ENCODE results near the gene THSD7A.

THSD7A gene

GRCh38 chr7:11410656-11411644 lies 421.0 kb downstream of the THSD7A start:
- Histone ChIP-seq H3K27ac (ENCODE audit: low read length) (no peak overlapping the region), H3K36me3 (replicated peaks; ENCODE audit: low read depth, low read length) (no peaks in the 10 kb centered on the region), H3K79me2 (ENCODE audit: low read length) (no peaks in the 10 kb centered on the region), H3K4me3 (ENCODE audit: low read length) (no peak overlapping the region), H3K9me3 (ENCODE audit: insufficient read depth, low read length) (no peaks in the 10 kb centered on the region), H3K9ac (ENCODE audit: low read length) (no peak overlapping the region), H3K27me3 (ENCODE audit: low read depth, low read length) (no peaks in the 10 kb centered on the region), H4K20me1 (ENCODE audit: insufficient read depth, low read length) (no peaks in the 10 kb centered on the region), H3K4me1 (ENCODE audit: low read length) (no peaks in the 10 kb centered on the region), H2AFZ (ENCODE audit: low read depth, low read length) (no peak overlapping the region), H3K4me2 (ENCODE audit: low read length) (no peak overlapping the region)
- TF ChIP-seq EZH2phosphoT487 (IDR thresholded peaks at IDR 0.05; ENCODE audit: low read depth) (no peak), CTCF (IDR thresholded peaks at IDR 0.05; ENCODE audit: low read depth, low read length) (no peak)

GRCh38 chr7:11404355-11404754 lies 427.6 kb downstream of the THSD7A start:
- H3K9ac ChIP-seq (ENCODE audit: low read length), result no peak overlapping the region
- H3K79me2 ChIP-seq (ENCODE audit: low read length), result no peaks in the 10 kb centered on the region
- H3K36me3 ChIP-seq (replicated peaks; ENCODE audit: low read depth, low read length), result no peaks in the 10 kb centered on the region
- no peak overlapping the region for H3K4me3 ChIP-seq (ENCODE audit: low read length)
- no peak overlapping the region for H3K27ac ChIP-seq (ENCODE audit: low read length)
- no peaks in the 10 kb centered on the region for H4K20me1 ChIP-seq (ENCODE audit: insufficient read depth, low read length)
- no peak overlapping the region for H2AFZ ChIP-seq (ENCODE audit: low read depth, low read length)
- no peaks in the 10 kb centered on the region for H3K9me3 ChIP-seq (ENCODE audit: insufficient read depth, low read length)
- H3K4me2 ChIP-seq (ENCODE audit: low read length), result no peak overlapping the region
- no peak for TF ChIP-seq EZH2phosphoT487 (IDR thresholded peaks at IDR 0.05; ENCODE audit: low read depth)
- no peak for TF ChIP-seq CTCF (IDR thresholded peaks at IDR 0.05; ENCODE audit: low read depth, low read length)
- H3K27me3 ChIP-seq (ENCODE audit: low read depth, low read length), result no peaks in the 10 kb centered on the region
- H3K4me1 ChIP-seq (ENCODE audit: low read length), result no peaks in the 10 kb centered on the region

- Histone ChIP-seq H4K20me1 (ENCODE audit: insufficient read depth, low read length) (no peaks in the 10 kb centered on the region), H3K4me3 (ENCODE audit: low read length) (no peak overlapping the region), H3K27ac (ENCODE audit: low read length) (no peak overlapping the region), H3K79me2 (ENCODE audit: low read length) (no peaks in the 10 kb centered on the region), H3K27me3 (ENCODE audit: low read depth, low read length) (no peaks in the 10 kb centered on the region), H3K4me1 (ENCODE audit: low read length) (no peaks in the 10 kb centered on the region), H3K36me3 (replicated peaks; ENCODE audit: low read depth, low read length) (no peaks in the 10 kb centered on the region), H3K4me2 (ENCODE audit: low read length) (no peak overlapping the region), H2AFZ (ENCODE audit: low read depth, low read length) (no peak overlapping the region), H3K9me3 (ENCODE audit: insufficient read depth, low read length) (no peaks in the 10 kb centered on the region), H3K9ac (ENCODE audit: low read length) (no peak overlapping the region)
- TF ChIP-seq CTCF (IDR thresholded peaks at IDR 0.05; ENCODE audit: low read depth, low read length) (no peak), EZH2phosphoT487 (IDR thresholded peaks at IDR 0.05; ENCODE audit: low read depth) (no peak)
Measured at GRCh38 chr7:11403781-11404180, 428.2 kb downstream of the THSD7A start.

- H3K4me3 ChIP-seq (ENCODE audit: low read length), result no peak overlapping the region
- H2AFZ ChIP-seq (ENCODE audit: low read depth, low read length), result no peak overlapping the region
- H3K27me3 ChIP-seq (ENCODE audit: low read depth, low read length), result no peaks in the 10 kb centered on the region
- TF ChIP-seq EZH2phosphoT487 (IDR thresholded peaks at IDR 0.05; ENCODE audit: low read depth) (no peak), CTCF (IDR thresholded peaks at IDR 0.05; ENCODE audit: low read depth, low read length) (no peak)
- H3K9ac ChIP-seq (ENCODE audit: low read length), result no peak overlapping the region
- H3K79me2 ChIP-seq (ENCODE audit: low read length), result no peaks in the 10 kb centered on the region
- no peaks in the 10 kb centered on the region for H3K9me3 ChIP-seq (ENCODE audit: insufficient read depth, low read length)
- H3K27ac ChIP-seq (ENCODE audit: low read length), result no peak overlapping the region
- H3K4me1 ChIP-seq (ENCODE audit: low read length), result no peaks in the 10 kb centered on the region
- no peak overlapping the region for H3K4me2 ChIP-seq (ENCODE audit: low read length)
- H4K20me1 ChIP-seq (ENCODE audit: insufficient read depth, low read length), result no peaks in the 10 kb centered on the region
- H3K36me3 ChIP-seq (replicated peaks; ENCODE audit: low read depth, low read length), result no peaks in the 10 kb centered on the region
Measured at GRCh38 chr7:11394438-11394837, 437.6 kb downstream of the THSD7A start.
